Middle frontal gyrus (tissue), 1 donor: ENCODE results near the gene MAZ.
"Not testable (repeated sequence)": the region's sequence is repeated elsewhere in the genome, so short reads cannot be mapped to it uniquely, and the experiment has no call there.

Experiments used
- DNase-seq: peaks from one replicate; pipeline ENCODE4 v3.0.0-alpha.2; 2015; ENCODE audit warnings: low spot score; ENCODE audit errors: extremely low spot score

Gene MAZ

GRCh38 chr16:29821643-29822115 is 15.3 kb downstream of the MAZ start:
- DNase-seq: no peak

DNA sequence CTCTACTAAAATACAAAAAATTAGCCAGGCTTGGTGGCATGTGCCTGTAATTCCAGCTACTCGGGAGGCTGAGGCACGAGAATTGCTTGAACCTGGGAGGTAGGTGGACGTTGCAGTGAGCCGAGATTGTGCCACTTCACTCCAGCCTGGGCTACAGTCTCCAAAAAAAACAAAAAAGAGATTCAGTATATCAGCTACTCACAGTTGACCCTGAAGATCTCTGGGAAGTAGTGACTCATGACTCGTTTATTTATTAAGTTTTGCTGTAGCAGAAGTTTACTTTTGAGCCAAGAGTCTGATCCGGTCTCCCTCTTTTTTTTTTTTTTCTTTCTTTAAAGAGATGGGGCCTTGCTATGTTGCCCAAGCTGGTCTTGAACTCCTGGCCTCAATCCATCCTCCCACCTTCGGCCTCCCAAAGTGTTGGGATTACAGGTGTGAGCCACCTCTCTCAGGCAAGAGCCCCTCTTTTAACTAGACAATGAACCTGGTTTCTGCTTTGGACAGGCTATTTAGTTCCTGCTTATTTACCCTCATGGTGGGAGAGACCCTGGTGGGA is 18.3 kb downstream of the MAZ start:
- no peak for DNase-seq

- DNase-seq: no peak
These were observed 19.1 kb downstream of the MAZ start for GRCh38 chr16:29825145-29826044.

DNA sequence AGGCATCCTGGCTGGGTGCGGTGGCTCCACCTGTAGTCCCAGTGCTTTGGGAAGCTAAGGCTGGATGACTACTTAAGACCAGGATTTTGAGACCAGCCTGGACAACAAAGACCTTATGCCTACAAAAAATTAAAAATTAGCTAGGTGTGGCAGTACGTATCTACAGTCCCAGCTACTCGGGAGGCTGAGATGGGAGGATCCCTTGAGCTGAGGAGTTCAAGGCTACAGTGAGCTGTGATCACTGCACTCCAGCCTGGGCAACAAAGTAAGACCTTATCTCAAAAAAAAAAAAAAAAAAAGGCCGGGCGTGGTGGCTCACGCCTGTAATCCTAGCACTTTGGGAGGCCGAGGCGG is 20.0 kb downstream of the MAZ start:
- no peak for DNase-seq

- no peak for DNase-seq
These were observed 24.4 kb downstream of the MAZ start for GRCh38 chr16:29830774-29831173.

GRCh38 chr16:29831490-29831889 is 25.2 kb downstream of the MAZ start:
- no peak for DNase-seq

- not testable (repeated sequence) for DNase-seq
These were observed 26.9 kb downstream of the MAZ start for GRCh38 chr16:29833219-29833618.

- no peak for DNase-seq
These were observed 27.8 kb downstream of the MAZ start for GRCh38 chr16:29834079-29834478.

DNA sequence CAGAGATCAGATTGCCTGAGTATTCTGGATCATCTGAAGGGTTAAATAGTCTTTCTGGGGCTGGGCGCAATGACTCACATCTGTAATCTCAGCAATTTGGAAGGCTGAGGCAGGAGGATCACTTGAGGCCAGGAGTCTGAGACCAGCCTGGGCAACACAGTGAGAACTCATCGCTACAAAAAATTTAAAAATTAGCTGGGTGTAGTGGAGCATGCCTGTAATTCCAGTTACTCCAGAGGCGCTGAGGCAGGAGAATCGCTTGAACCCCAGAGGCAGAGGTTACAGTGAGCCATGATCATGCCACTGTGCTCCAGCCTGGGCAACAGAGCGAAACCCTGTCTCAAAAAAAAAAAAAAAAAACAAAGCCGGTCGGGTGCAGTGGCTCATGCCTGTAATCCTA is 29.6 kb downstream of the MAZ start:
- DNase-seq: no peak

DNA sequence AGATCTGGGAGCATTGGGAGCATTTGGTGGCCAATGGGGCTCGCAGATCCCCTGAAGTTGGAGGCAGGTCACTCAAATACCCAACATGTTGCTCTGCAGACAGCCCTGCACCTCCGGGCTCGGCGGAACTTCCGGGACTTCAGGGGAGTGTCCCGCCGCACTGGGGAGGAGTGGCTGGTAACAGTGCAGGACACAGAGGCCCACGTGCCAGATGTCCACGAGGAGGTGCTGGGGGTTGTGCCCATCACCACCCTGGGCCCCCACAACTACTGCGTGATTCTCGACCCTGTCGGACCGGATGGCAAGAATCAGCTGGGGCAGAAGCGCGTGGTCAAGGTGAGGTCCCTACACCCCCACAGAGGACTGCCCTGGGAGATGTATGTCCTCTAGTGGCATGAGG is 30.3 kb downstream of the MAZ start:
- no peak for DNase-seq

DNA sequence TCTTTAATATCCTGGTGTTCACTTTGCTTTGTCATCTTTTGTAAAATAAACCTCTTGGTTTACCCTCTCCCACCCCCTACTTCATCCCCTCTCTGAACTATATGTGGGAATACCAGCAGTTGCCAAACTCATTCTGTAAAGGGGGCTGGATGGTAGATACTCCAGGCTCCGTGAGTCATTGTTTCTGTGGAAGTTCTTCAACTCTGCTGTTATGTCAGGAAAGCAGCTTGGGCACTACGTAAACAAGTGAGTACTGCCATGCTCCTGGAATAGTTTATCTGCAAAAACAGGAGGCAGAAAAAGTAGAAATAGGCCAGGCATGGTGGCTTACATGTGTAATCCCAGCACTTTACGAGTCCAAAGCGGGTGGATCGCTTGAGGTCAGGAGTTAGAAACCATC is 31.5 kb downstream of the MAZ start:
- DNase-seq: no peak

DNA sequence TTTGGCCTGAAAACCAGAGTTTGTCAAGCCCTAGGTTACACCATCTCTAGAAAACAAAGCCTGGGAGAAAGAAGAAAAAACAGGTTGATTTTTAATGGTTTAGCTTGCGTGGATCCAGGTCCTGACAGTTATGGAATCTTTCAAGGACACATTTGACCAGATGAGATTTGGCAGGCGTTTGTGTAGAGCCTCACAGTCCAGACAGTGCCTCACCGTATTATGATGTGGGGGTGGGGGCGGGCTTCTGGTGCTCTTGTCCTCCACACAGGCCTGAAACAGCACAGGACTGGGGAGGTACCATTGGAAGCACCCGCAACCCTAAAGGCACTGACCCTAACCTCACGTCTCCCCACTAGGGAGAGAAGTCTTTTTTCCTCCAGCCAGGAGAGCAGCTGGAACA is 33.5 kb downstream of the MAZ start:
- no peak for DNase-seq

GRCh38 chr16:29840240-29840639 is 33.9 kb downstream of the MAZ start:
- no peak for DNase-seq

DNA sequence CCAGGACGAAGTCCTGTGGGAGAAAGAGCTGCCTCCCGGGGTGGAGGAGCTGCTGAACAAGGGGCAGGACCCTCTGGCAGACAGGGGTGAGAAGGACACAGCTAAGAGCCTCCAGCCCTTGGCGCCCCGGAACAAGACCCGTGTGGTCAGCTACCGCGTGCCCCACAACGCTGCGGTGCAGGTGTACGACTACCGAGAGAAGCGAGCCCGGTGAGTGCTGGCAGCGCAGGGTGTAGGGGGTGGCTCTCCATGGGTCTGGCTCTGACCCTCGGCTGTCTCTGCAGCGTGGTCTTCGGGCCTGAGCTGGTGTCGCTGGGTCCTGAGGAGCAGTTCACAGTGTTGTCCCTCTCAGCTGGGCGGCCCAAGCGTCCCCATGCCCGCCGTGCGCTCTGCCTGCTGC is 35.3 kb downstream of the MAZ start:
- DNase-seq: no peak

GRCh38 chr16:29842732-29843346 is 36.5 kb downstream of the MAZ start:
- DNase-seq: no peak

GRCh38 chr16:29843931-29844330 is 37.6 kb downstream of the MAZ start:
- no peak for DNase-seq

GRCh38 chr16:29844575-29845331 is 38.4 kb downstream of the MAZ start:
- DNase-seq: no peak

DNA sequence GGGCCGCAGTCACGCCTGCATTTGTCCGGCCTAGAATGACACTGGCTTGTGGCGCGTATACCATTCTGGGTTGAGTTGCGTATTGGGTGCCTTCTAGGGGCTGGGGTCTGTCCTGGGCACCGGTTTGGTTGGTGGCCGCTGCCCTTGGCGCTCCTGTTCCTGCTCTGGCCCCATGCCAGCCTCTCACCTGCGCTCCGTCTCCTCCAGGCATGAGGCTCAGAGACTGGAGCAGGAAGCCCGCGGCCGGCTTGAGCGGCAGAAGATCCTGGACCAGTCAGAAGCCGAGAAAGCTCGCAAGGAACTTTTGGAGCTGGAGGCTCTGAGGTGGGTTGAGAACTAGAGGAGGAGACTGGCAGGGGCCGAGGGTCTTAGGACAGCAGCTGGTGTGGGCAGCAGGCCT is 39.3 kb downstream of the MAZ start:
- DNase-seq: no peak

- DNase-seq: no peak
These were observed 42.3 kb downstream of the MAZ start for GRCh38 chr16:29848420-29849297.

DNA sequence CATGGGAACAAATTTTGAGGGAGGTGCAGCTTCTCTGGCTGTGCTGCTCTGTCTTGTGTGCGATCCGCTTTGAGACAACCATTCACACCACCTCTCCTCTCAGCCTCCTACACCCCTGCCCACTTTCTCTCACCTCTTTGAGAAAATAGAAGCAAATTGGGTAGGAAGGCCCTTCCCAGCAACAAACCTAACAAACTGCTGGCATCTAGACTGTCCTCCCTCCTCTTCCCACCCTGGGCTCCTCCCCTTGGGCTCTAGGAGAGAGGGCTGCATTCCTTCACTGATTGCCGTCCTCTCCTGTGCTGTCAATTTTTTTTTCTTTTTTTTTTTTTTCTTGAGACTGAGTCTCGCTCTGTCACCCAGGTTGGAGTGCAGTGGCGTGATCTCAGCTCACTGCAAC is 43.2 kb downstream of the MAZ start:
- DNase-seq: peak; percentile 67

- DNase-seq: no peak
These were observed 44.7 kb downstream of the MAZ start for GRCh38 chr16:29850998-29851397.
